Measurements from ENCODE around the gene DAZAP1. TPM values are rescaled to one million over a fixed set of nuclear protein-coding genes. Genes with fewer than 3 reads are reported as not detected.

The DAZAP1 gene
- total and polyA plus RNA-seq, 2 of the 4 experiments (the other 2 are of a cell fraction): 22.0 to 62.8 TPM

- intact Hi-C loops (cut with micrococcal nuclease): no loop called here
Measured at GRCh38 chr19:1447944-1448343, 40.6 kb downstream of the DAZAP1 start.

More at GRCh38 chr19:1447944-1448343, 40.6 kb downstream of the DAZAP1 start:
- in situ Hi-C loops (cut with MboI; ENCODE audit: low sequenced_read_pairs) (no loop called here), dilution Hi-C loops (cut with HindIII; ENCODE audit: low sequenced_read_pairs, unreplicated experiment) (no loop called here)
- DNase-seq (no peak), ATAC-seq (ENCODE audit: low read depth) (no peak)
- Histone ChIP-seq H3K9me1 (ENCODE audit: insufficient read depth, low read length) (no peaks in the 10 kb centered on the region), H2BK15ac (ENCODE audit: low read depth, low read length) (no peak overlapping the region), H3K9ac (ENCODE audit: low read depth, low read length) (no peak overlapping the region), H3K36me3 (ENCODE audit: control insufficient read depth, insufficient read depth, low read length) (no peaks in the 10 kb centered on the region), H3K4me1 (ENCODE audit: control insufficient read depth, insufficient read depth, low read length) (peaks cover 5% of the 10 kb centered on the region; the same call in 1 of the 2 replicates), H2BK20ac (ENCODE audit: low read depth, low read length) (no peak overlapping the region), H2AK9ac (replicated peaks; ENCODE audit: low read depth, low read length, poor library complexity) (no peak overlapping the region), H2BK120ac (ENCODE audit: low read depth, low read length) (no peak overlapping the region), H3K23ac (ENCODE audit: low read depth, low read length) (no peak overlapping the region), H3K79me1 (ENCODE audit: low read depth in 1 of 2, low read length in 2 of 2) (peaks cover 0 to 5% of the 10 kb centered on the region in 2 experiments; a peak in 1 of 4 replicates), H3K27ac (ENCODE audit: insufficient read depth, low read length) (no peak overlapping the region), H4K8ac (ENCODE audit: low read depth in 2 of 2, low read length in 2 of 2) (no peak overlapping the region), H3K14ac (replicated peaks; ENCODE audit: low read depth, low read length) (no peak overlapping the region), H3K4me2 (ENCODE audit: low read depth, low read length) (no peak overlapping the region), H2AK5ac (ENCODE audit: low read depth, low read length) (no peak overlapping the region), H3K27me3 (ENCODE audit: control insufficient read depth, insufficient read depth, low read length) (peaks cover 59% of the 10 kb centered on the region), H3K56ac (ENCODE audit: extremely low read depth, insufficient read depth, low read length) (no peak overlapping the region), H2AFZ (replicated peaks; ENCODE audit: low read length, poor library complexity) (no peak overlapping the region), H3K9me3 (ENCODE audit: control insufficient read depth, insufficient read depth, low read length) (no peaks in the 10 kb centered on the region), H2BK5ac (ENCODE audit: low read depth, low read length, poor library complexity, severe bottlenecking) (no peak overlapping the region), H4K91ac (ENCODE audit: insufficient read depth, low read depth, low read length) (no peak overlapping the region), H3K18ac (ENCODE audit: low read depth, low read length) (no peak overlapping the region), H3K4me3 (ENCODE audit: insufficient read depth, low read depth, low read length) (no peak overlapping the region), H4K5ac (ENCODE audit: low read depth, low read length) (no peak overlapping the region), H4K20me1 (ENCODE audit: insufficient read depth, low read length) (peaks cover 49% of the 10 kb centered on the region), H3K4ac (ENCODE audit: low read depth, low read length) (no peak overlapping the region)
- TF ChIP-seq CHD1 (IDR thresholded peaks at IDR 0.05; ENCODE audit: low read depth, low read length) (no peak), USF2 (IDR thresholded peaks at IDR 0.05; ENCODE audit: low read depth, low read length) (no peak), MAFK (IDR thresholded peaks at IDR 0.05; ENCODE audit: low read depth, low read length) (no peak), RFX5 (IDR thresholded peaks at IDR 0.05; ENCODE audit: low read depth, low read length) (no peak), FOS (IDR thresholded peaks at IDR 0.05; ENCODE audit: low read depth, low read length) (no peak), CEBPB (IDR thresholded peaks at IDR 0.05; ENCODE audit: low read depth, low read length) (no peak), ELK1 (IDR thresholded peaks at IDR 0.05; ENCODE audit: borderline replicate concordance, low read depth, low read length) (no peak), RCOR1 (IDR thresholded peaks at IDR 0.05; ENCODE audit: insufficient replicate concordance, low read length) (no peak), MAZ (IDR thresholded peaks at IDR 0.05; ENCODE audit: borderline replicate concordance, low read depth, low read length) (no peak), NFE2L2 (IDR thresholded peaks at IDR 0.05; ENCODE audit: low read depth, low read length) (no peak), CTCF (conservative IDR thresholded peaks at IDR 0.05; ENCODE audit: low read depth, low read length) (no peak), RAD21 (IDR thresholded peaks at IDR 0.05; ENCODE audit: low read length) (no peak), BHLHE40 (IDR thresholded peaks at IDR 0.05; ENCODE audit: low read depth, low read length) (no peak), SMC3 (IDR thresholded peaks at IDR 0.05; ENCODE audit: low read depth, low read length) (no peak), MXI1 (IDR thresholded peaks at IDR 0.05; ENCODE audit: borderline replicate concordance, low read depth, low read length) (no peak)
- ChIA-PET CTCF (no interaction called here), POLR2A (ENCODE audit: unreplicated experiment) (no interaction called here)
- WGBS, 2 experiments (ENCODE audit: extremely low coverage in 2 of 2, insufficient read length in 1 of 2): 100% methylated on average over 3 of the region's 9 CpGs; no CpG with 5 or more reads in 1 of the 2 experiments
- no TSS peak for BruUV-seq (replicated peaks)
